Measurements from ENCODE around the gene MSGN1.

Gene MSGN1

DNA sequence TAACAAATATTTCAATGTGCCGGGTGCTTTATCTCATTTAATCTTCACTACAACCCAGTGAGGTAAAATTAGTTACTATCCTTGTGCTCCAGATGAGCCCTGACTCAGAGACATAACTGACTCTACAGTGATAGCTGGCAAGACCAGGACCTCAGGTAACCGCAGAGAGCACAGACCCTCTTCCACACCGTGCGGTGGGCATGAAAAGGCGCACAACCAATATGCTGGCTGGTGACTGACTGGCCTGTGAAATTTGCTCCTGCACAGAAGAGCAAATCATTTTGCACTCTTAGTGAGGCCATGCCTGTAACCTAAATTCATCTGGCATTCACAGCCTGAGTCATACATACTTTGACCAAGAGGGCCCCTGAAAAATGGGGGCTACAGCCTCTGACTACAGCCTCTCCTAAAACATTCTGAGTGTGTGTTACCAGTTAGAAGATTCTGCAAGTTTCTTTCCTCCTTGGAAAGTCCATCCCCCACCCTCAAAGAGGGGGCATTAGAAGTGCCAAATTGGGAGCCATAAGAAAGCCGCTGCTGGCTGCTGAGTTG is 22.4 kb upstream of the MSGN1 start:
- no peak for TF ChIP-seq TOX (CRISPR knock-in tag; IDR thresholded peaks at IDR 0.05; ENCODE audit: borderline replicate concordance)
- no peak for TF ChIP-seq ARNTL (CRISPR knock-in tag; IDR thresholded peaks at IDR 0.05; ENCODE audit: borderline replicate concordance, low read depth)
- TF ChIP-seq OSR1 (CRISPR knock-in tag; IDR thresholded peaks at IDR 0.05) = no peak
- TF ChIP-seq SNAI2 (CRISPR knock-in tag; IDR thresholded peaks at IDR 0.05) = no peak
- TF ChIP-seq ZFP3 (CRISPR knock-in tag; IDR thresholded peaks at IDR 0.05) = no peak
- no peak for TF ChIP-seq ZFP30 (CRISPR knock-in tag; IDR thresholded peaks at IDR 0.05)
- no peak for TF ChIP-seq CSDC2 (CRISPR knock-in tag; IDR thresholded peaks at IDR 0.05)
- no peak for TF ChIP-seq ZNF8 (CRISPR knock-in tag; IDR thresholded peaks at IDR 0.05)
- TF ChIP-seq, protein P1, sequence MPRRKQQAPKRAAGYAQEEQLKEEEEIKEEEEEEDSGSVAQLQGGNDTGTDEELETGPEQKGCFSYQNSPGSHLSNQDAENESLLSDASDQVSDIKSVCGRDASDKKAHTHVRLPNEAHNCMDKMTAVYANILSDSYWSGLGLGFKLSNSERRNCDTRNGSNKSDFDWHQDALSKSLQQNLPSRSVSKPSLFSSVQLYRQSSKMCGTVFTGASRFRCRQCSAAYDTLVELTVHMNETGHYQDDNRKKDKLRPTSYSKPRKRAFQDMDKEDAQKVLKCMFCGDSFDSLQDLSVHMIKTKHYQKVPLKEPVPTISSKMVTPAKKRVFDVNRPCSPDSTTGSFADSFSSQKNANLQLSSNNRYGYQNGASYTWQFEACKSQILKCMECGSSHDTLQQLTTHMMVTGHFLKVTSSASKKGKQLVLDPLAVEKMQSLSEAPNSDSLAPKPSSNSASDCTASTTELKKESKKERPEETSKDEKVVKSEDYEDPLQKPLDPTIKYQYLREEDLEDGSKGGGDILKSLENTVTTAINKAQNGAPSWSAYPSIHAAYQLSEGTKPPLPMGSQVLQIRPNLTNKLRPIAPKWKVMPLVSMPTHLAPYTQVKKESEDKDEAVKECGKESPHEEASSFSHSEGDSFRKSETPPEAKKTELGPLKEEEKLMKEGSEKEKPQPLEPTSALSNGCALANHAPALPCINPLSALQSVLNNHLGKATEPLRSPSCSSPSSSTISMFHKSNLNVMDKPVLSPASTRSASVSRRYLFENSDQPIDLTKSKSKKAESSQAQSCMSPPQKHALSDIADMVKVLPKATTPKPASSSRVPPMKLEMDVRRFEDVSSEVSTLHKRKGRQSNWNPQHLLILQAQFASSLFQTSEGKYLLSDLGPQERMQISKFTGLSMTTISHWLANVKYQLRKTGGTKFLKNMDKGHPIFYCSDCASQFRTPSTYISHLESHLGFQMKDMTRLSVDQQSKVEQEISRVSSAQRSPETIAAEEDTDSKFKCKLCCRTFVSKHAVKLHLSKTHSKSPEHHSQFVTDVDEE (CRISPR knock-in tag; IDR thresholded peaks at IDR 0.05) = no peak
- ATAC-seq = no peak

DNA sequence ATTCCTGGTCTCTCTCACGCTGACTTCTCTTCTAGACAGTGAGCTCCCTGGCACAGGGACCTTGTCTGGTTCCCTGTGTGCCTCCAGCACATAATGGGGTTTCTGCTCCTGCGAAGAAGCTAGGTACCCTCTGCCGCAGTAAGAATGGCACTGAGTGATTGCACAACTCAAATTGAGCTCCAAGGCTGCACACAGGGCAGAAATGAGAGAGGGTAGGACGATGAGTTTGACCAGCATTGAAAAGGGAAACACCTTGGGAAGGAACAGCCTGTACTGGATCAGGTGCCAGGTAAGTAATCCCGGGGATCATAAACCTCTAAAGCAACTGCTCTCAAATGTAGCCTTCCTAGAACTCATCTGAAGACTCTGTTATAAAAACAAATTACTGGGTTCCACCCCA is 21.0 kb upstream of the MSGN1 start:
- TF ChIP-seq ZFP3 (CRISPR knock-in tag; IDR thresholded peaks at IDR 0.05) (no peak), TOX (CRISPR knock-in tag; IDR thresholded peaks at IDR 0.05; ENCODE audit: borderline replicate concordance) (no peak), OSR1 (CRISPR knock-in tag; IDR thresholded peaks at IDR 0.05) (no peak), BACH2 (CRISPR knock-in tag; IDR thresholded peaks at IDR 0.05; ENCODE audit: borderline replicate concordance) (no peak), ARNTL (CRISPR knock-in tag; IDR thresholded peaks at IDR 0.05; ENCODE audit: borderline replicate concordance, low read depth) (no peak)
- TF ChIP-seq, protein P1 (CRISPR knock-in tag; IDR thresholded peaks at IDR 0.05) = no peak
- TF ChIP-seq, protein P2, sequence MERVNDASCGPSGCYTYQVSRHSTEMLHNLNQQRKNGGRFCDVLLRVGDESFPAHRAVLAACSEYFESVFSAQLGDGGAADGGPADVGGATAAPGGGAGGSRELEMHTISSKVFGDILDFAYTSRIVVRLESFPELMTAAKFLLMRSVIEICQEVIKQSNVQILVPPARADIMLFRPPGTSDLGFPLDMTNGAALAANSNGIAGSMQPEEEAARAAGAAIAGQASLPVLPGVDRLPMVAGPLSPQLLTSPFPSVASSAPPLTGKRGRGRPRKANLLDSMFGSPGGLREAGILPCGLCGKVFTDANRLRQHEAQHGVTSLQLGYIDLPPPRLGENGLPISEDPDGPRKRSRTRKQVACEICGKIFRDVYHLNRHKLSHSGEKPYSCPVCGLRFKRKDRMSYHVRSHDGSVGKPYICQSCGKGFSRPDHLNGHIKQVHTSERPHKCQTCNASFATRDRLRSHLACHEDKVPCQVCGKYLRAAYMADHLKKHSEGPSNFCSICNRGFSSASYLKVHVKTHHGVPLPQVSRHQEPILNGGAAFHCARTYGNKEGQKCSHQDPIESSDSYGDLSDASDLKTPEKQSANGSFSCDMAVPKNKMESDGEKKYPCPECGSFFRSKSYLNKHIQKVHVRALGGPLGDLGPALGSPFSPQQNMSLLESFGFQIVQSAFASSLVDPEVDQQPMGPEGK (CRISPR knock-in tag; IDR thresholded peaks at IDR 0.05; ENCODE audit: borderline replicate concordance) = no peak
- TF ChIP-seq, protein P3, sequence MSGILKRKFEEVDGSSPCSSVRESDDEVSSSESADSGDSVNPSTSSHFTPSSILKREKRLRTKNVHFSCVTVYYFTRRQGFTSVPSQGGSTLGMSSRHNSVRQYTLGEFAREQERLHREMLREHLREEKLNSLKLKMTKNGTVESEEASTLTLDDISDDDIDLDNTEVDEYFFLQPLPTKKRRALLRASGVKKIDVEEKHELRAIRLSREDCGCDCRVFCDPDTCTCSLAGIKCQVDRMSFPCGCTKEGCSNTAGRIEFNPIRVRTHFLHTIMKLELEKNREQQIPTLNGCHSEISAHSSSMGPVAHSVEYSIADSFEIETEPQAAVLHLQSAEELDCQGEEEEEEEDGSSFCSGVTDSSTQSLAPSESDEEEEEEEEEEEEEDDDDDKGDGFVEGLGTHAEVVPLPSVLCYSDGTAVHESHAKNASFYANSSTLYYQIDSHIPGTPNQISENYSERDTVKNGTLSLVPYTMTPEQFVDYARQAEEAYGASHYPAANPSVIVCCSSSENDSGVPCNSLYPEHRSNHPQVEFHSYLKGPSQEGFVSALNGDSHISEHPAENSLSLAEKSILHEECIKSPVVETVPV (CRISPR knock-in tag; IDR thresholded peaks at IDR 0.05) = no peak
- no peak for ATAC-seq

DNA sequence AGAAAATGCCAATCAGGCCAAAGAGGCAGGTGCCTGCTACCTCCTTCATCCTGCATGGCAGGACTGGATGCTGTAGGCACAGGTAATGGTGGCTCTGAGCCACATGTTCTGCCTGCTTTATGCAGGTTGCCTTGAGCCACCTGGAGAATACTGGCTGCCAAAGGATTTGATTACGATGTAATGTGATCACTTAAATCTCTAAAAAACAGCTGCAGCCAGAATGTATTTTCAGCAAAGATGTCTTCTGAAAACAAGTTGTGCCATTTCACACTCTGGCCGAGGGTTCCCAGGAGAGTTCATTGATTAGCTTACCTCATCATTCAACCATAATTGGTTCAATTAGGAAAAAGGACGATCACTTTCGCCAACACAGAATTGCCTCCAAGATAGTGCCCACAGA is 17.9 kb upstream of the MSGN1 start:
- no peak for ATAC-seq
- no peak for TF ChIP-seq ZC3H10 (CRISPR knock-in tag; IDR thresholded peaks at IDR 0.05)
- TF ChIP-seq, protein P4, sequence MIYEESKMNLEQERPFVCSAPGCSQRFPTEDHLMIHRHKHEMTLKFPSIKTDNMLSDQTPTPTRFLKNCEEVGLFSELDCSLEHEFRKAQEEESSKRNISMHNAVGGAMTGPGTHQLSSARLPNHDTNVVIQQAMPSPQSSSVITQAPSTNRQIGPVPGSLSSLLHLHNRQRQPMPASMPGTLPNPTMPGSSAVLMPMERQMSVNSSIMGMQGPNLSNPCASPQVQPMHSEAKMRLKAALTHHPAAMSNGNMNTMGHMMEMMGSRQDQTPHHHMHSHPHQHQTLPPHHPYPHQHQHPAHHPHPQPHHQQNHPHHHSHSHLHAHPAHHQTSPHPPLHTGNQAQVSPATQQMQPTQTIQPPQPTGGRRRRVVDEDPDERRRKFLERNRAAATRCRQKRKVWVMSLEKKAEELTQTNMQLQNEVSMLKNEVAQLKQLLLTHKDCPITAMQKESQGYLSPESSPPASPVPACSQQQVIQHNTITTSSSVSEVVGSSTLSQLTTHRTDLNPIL (CRISPR knock-in tag; IDR thresholded peaks at IDR 0.05; ENCODE audit: low read depth) = no peak
- TF ChIP-seq GLIS3 (CRISPR knock-in tag; IDR thresholded peaks at IDR 0.05) = no peak
- no peak for TF ChIP-seq RARB (CRISPR knock-in tag; IDR thresholded peaks at IDR 0.05)
- TF ChIP-seq ISL1 (CRISPR knock-in tag; IDR thresholded peaks at IDR 0.05) = no peak
- no peak for TF ChIP-seq BACH2 (CRISPR knock-in tag; IDR thresholded peaks at IDR 0.05; ENCODE audit: borderline replicate concordance)
- TF ChIP-seq, protein P1 (CRISPR knock-in tag; IDR thresholded peaks at IDR 0.05) = no peak
- TF ChIP-seq, protein P5, sequence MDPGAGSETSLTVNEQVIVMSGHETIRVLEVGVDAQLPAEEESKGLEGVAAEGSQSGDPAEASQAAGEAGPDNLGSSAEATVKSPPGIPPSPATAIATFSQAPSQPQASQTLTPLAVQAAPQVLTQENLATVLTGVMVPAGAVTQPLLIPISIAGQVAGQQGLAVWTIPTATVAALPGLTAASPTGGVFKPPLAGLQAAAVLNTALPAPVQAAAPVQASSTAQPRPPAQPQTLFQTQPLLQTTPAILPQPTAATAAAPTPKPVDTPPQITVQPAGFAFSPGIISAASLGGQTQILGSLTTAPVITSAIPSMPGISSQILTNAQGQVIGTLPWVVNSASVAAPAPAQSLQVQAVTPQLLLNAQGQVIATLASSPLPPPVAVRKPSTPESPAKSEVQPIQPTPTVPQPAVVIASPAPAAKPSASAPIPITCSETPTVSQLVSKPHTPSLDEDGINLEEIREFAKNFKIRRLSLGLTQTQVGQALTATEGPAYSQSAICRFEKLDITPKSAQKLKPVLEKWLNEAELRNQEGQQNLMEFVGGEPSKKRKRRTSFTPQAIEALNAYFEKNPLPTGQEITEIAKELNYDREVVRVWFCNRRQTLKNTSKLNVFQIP (CRISPR knock-in tag; IDR thresholded peaks at IDR 0.05; ENCODE audit: borderline replicate concordance, low read depth) = no peak
- TF ChIP-seq ZFP30 (CRISPR knock-in tag; IDR thresholded peaks at IDR 0.05) = no peak
- TF ChIP-seq, protein P2 (CRISPR knock-in tag; IDR thresholded peaks at IDR 0.05; ENCODE audit: borderline replicate concordance) = no peak
